GM21423 (cell line): Measurements from ENCODE around the gene BACE2.

Experiments used
- ATAC-seq: cut with Tn5 transposase; IDR thresholded peaks from one replicate; pipeline ENCODE4 v1.9.1; 2021; ENCODE audit warnings: mild to moderate bottlenecking, moderate library complexity; ENCODE audit not compliant: unreplicated experiment

The BACE2 gene

GRCh38 chr21:41167348-41168342, at the start of gene BACE2:
Gene BACE2, plus strand, starts transcription at chr21:41168160. Its CDS starts 104 bp downstream, at chr21:41168264.
- no peak for ATAC-seq

GRCh38 chr21:41119901-41120300, 48.1 kb upstream of the BACE2 start:
- ATAC-seq: no peak

- ATAC-seq: no peak
Measured at GRCh38 chr21:41120997-41121396, 47.0 kb upstream of the BACE2 start.

- ATAC-seq: no peak
Measured at GRCh38 chr21:41121785-41122415, 46.1 kb upstream of the BACE2 start.

- ATAC-seq: no peak
Measured at GRCh38 chr21:41124641-41125201, 43.2 kb upstream of the BACE2 start.

GRCh38 chr21:41128981-41129380, 39.0 kb upstream of the BACE2 start:
- ATAC-seq: no peak

- no peak for ATAC-seq
Measured at GRCh38 chr21:41130883-41131282, 37.1 kb upstream of the BACE2 start.

GRCh38 chr21:41133874-41134522, 34.0 kb upstream of the BACE2 start:
- ATAC-seq: no peak

- ATAC-seq: no peak
Measured at GRCh38 chr21:41135746-41136145, 32.2 kb upstream of the BACE2 start.

GRCh38 chr21:41136286-41136685, 31.7 kb upstream of the BACE2 start:
- no peak for ATAC-seq

GRCh38 chr21:41137401-41137800, 30.6 kb upstream of the BACE2 start:
- ATAC-seq: no peak

GRCh38 chr21:41137889-41138288, 30.1 kb upstream of the BACE2 start:
- no peak for ATAC-seq

- ATAC-seq: no peak
Measured at GRCh38 chr21:41138711-41139110, 29.2 kb upstream of the BACE2 start.

GRCh38 chr21:41139275-41139674, 28.7 kb upstream of the BACE2 start:
- ATAC-seq: no peak

- no peak for ATAC-seq
Measured at GRCh38 chr21:41139951-41140350, 28.0 kb upstream of the BACE2 start.

- no peak for ATAC-seq
Measured at GRCh38 chr21:41141031-41141457, 26.9 kb upstream of the BACE2 start.

GRCh38 chr21:41142051-41142795, 25.7 kb upstream of the BACE2 start:
- no peak for ATAC-seq

- no peak for ATAC-seq
Measured at GRCh38 chr21:41143596-41144325, 24.2 kb upstream of the BACE2 start.

- ATAC-seq: no peak
Measured at GRCh38 chr21:41147096-41147978, 20.6 kb upstream of the BACE2 start.
